GM21717 (cell line): ENCODE data around the gene PLA2G2C.
"Not testable (repeated sequence)": the region's sequence is repeated elsewhere in the genome, so short reads cannot be mapped to it uniquely, and the experiment has no call there.

Source experiments
- ATAC-seq: cut with Tn5 transposase; IDR thresholded peaks from one replicate; pipeline ENCODE4 v1.9.1; 2021; ENCODE audit warnings: mild to moderate bottlenecking, moderate library complexity; ENCODE audit not compliant: unreplicated experiment

The PLA2G2C gene

DNA sequence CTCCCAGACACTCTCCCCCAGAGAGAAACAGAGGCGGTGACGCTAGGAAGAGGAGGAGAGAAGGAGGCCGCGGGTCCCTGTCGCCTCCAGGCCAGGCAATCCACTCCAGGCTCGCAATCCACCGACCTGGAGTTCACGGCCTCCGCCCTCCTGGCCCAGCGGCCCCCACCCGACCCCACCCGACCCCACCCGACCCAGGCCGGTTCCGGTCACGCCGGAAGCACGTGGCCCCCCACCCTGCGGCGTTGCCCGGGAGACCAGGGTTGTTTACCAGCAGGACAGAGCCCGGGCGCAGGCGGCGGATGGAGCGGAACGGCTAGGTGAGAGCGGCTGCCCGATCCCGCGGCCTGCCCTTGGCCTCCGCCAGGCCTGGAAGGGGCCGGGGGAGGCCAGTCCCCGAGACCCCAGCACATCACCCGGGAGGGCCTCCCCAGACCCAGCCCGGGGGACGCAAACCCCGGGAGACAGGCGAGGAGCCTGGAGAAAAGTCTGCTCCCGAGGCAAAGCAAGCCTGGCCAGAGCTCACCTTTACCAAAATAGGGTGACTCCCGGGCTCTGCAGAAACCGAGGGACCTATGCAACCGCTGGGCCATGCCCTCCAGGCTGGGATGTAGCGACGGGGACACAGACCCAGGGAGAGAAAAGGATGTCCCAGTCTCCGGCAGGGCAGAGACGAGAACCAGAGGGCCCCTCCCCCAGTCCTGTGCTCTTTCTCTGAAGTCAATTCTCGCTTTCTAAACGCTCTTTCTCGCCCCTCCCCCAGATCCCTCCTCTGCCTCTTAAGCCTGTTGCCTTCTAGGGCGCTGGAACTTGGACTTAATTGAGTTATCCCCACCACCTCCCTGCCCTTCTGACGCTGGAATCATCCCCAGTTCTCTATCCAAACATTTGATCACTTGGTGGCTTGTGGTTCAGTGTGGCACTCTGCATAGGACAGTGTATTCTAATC, at the start of gene PLA2G2C, which contains the start of gene UBXN10:
Gene PLA2G2C, minus strand, starts transcription at position 685 of the 949 bp plus-strand sequence. CDS start 9,155 bp downstream, outside the sequence.
Gene UBXN10, plus strand, starts transcription at position 263 of the 949 bp plus-strand sequence. CDS start 4,466 bp downstream, outside the sequence.
- no peak for ATAC-seq

DNA sequence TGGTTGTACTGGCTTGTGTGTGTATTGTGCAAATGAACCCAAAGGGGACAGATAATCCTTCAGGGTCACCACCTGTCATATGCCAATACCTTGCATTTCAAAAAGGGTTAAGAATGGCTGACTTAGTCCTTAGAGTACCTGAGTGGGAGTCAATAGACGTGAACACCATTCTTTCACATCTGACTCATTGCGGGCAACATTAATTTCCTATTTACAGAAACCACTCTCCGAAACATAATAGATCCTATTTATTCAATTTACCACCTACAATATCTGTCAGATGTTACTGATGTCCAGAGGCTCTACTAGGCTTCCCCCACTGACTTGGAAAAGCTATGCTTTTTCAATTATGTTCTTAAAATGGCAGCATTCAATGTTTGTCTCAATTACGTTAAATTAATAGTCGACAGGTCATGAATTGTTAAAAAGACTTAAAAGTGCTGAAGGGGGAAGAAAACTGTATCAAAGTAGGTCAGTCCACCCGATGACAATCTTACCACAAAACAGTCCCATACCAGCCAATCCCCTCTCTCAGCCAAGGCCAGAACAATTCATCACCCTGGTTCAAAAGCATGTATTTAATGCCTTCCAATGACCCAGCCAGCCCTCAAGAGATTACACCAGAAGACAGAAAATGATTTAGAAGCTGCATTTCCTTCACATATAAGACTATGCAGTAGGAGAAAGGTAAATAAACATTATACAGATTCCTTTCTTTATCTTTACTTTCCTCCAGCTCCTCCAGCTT, 48.6 kb upstream of the PLA2G2C start:
- no peak for ATAC-seq

DNA sequence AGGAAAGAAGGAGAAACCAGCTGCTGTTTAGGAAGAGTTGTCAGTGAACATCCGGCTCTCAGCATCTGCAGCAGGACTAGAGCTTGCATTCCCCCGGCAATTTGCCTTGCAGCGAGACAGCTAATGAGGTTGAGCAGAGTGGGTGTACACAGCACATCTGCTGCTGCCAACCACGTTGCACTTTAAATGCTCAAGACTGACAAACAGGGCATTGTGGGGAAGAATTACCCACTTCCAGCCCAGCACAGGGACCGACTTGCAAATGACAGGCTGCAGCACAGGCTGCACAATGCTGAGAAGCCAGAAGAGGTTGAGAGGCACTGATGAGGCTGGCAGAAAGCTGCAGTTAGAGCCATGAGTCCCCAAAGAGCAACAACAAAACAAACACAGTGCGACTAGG, 47.5 kb upstream of the PLA2G2C start:
- ATAC-seq = no peak

GRCh38 chr1:20233394-20233793, 47.1 kb upstream of the PLA2G2C start:
- ATAC-seq = no peak

DNA sequence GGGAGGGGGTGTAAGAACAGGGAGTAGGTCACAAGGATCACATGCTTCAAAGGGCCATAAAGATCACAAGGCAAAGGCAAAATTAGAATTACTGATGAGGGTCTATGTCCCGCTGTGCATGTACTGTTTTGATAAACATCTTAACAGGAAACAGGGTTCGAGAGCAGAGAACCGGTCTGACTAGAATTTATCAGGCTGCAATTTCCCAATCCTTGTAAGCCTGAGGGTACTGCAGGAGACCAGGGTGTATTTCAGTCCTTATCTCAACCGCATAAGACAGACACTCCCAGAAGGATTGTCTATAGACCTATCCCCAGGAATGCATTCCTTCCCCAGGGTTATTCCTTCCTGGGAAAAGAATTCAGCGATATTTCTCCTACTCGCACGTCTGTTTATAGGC, 46.2 kb upstream of the PLA2G2C start:
- not testable (repeated sequence) for ATAC-seq

GRCh38 chr1:20229171-20229570, 42.9 kb upstream of the PLA2G2C start:
- no peak for ATAC-seq

- ATAC-seq = no peak
These were observed 42.1 kb upstream of the PLA2G2C start for GRCh38 chr1:20228314-20228825.

DNA sequence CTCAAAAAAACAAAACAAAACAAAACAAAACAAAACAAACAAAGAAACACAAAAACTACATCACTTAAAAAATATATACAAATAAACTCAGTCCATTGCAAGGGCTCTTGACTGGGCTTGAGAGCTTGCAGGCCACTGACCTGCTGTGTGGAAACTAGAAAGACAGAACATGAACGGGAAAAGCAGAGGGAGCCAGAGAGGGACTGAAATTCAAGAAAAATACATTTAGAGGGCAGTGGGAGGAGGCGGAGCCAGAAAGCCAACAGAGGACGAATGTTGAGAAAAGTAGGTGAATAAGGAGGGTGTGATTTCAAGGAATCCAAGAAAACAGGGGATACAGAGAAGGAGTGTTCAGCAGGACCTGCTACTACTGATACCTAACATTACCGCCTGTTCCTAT, 41.4 kb upstream of the PLA2G2C start:
- ATAC-seq = no peak

DNA sequence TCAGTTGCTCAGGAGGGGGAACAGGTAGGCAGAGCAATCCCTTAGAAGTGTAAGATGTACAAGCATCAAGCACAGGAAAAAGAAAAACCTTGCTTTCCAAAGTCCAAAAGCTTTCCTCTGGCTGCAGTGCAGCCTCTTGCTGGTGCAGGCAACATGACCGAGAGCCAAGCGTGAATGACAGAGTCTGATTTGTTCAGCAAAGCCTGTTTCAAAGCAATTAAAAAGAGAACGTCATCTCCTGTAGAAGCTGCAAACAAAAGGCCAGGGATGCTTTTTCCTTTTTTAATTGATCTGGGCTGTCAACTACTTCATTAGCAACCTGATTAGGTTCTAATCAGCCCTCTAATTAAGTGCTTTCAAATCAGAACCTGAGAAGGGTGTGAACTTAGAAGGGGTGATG, 38.2 kb upstream of the PLA2G2C start:
- no peak for ATAC-seq

GRCh38 chr1:20223551-20224419, 37.5 kb upstream of the PLA2G2C start:
- ATAC-seq = no peak

GRCh38 chr1:20223106-20223505, 36.8 kb upstream of the PLA2G2C start:
- ATAC-seq = no peak

- no peak for ATAC-seq
These were observed 33.7 kb upstream of the PLA2G2C start for GRCh38 chr1:20220036-20220435.

- ATAC-seq = not testable (repeated sequence)
These were observed 32.7 kb upstream of the PLA2G2C start for GRCh38 chr1:20219053-20219452.

- no peak for ATAC-seq
These were observed 30.3 kb upstream of the PLA2G2C start for GRCh38 chr1:20216574-20216973.

- no peak for ATAC-seq
These were observed 29.4 kb upstream of the PLA2G2C start for GRCh38 chr1:20215716-20216115.

- ATAC-seq = no peak
These were observed 26.5 kb upstream of the PLA2G2C start for GRCh38 chr1:20212685-20213331.

GRCh38 chr1:20212085-20212684, 25.9 kb upstream of the PLA2G2C start:
- ATAC-seq = no peak

DNA sequence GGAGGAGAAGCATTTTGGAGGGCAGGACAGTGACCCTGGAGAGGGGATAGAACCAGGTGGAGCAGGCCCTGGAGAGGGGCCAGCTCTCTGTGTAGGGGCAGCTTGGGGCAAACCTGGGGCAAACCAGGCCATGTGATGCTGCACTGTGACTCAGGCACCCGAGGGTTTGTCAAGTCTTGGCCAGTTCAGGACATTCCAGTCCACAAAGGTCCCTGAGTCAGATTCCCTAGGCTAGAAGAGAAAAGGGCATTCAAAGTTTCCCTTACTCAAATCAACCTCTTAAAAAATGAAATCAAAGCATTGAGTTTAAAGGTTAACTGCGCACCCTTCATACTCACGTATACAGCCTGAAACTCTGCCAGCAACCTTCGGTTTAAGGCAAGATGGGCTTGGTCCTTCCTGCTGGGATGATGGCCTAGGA, 25.2 kb upstream of the PLA2G2C start:
- ATAC-seq = no peak

DNA sequence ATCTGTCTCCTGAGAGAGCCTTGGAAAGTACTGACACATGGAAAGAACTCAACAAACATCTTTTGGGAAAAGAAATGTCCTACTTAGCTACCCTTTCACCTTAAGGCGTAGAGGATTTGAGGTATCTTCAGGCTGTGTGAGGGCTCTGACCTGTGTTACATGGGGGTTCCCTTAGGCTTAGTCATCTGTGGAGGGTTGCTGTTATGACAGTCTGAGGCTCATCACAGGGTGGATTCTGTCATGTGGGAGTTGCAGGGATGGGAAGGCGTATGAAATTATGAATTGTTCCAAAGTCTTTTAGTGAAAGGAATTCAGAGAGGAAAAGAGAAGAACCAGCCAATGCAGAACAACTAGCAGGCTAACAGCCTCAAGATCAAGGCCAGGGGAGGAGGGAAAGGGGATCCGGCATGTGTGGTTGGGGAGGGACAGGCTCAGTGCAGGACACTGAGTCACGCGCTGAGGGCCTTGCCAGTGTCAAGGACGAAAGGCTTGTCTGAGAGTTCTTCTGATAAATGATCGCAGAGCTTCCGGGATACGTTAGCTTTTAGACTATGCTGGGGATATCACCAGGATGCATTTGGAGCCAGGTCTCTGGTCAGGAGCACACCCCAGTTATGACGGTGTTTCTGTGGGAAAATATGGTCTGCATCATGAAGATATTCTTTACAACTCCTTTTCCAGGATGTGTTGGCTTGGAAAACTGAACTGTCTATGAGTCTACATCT, 24.6 kb upstream of the PLA2G2C start:
- no peak for ATAC-seq
